ENCODE data around the gene BIRC7.
"Not testable (repeated sequence)": the region's sequence is repeated elsewhere in the genome, so short reads cannot be mapped to it uniquely, and the experiment has no call there.

Gene BIRC7

DNA sequence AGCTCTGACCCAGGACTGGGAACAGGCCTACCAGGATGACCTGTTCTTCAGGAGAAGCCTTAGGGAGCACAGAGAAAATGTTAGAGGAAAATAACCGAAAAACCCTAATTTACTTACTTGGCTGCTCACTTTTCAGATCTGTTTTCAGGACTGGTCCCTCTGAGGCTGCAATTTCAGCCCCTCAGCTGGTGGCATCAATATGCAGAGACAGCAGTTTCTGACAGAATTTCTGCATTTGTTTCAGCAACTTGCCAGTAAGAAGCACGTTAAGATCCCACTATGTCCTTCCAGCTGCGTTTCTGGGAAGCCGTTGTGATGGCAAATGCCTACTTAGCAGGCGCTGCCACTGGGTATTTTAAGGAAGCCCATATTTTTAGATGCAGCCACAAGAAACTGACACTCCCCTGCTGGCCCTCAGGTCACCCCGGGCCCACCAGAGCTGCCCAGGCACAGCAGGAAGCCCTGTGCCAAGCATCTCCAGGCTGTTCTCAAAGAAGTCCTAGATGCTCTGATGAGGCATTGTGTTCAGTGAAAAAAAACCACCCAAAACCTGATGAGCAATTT, 27.3 kb upstream of the BIRC7 start:
- DNase-seq: no peak

DNA sequence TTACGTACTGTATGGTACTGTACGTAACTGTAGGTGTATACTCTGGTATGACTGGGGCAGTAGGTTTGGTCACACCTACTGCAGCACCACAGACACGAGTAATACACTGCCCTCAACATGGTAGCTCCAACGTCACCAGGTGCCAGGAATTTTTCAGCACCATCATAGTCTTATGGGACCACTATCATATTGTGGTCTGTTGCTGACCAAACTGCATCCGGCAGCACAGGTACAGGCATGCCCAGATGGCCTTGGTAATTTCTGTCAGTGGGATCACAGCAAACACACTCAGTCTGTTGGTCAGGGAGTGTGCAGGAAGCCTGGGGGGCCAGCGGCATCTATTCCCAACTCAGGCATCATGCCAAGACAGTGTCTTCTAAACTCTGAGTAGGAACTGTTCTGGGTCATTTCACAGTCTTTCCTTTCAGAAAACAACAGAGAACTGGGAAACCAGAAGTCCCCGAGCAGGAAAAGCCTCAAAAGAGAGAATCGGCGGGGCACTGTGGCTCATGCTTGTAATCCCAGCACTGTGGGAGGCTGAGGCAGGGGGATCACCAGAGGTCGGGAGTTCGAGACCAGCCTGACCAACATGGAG, 25.6 kb upstream of the BIRC7 start:
- DNase-seq: no peak

DNA sequence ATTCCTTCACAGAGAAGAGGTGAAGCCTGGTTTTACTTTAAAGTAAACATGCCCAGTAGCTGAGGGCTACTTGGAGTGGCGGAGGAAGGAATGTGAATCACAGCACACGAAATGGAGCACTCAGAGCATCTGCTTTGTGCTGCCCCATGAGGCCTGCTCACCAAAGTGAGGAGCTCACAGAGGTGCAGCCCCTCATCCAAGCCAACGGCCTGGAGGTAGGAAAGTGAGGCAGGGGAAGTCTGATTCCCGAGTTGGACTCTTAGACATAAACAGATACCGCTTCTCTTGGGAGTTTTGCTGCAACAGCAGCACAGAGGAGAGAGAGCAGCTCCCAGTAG, 23.3 kb upstream of the BIRC7 start:
- no peak for DNase-seq

DNA sequence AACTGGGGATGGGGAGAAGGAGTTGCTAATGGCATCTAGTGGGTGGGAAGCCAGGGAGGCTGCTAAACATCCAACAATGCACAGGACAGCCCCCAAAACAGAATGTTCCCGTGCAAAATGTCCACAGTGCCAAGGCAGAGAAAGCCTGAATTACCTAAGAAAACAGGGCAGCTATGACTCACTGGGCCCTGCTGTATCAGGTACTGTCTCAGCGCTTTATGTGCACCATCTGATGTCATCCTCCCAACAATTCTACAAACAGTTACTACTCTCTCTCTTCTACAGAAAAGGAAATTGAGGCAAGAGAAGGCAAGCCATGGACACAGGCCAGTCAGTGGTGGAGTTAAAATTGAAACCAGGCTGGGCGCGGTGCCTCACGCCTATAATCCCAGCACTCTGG, 22.9 kb upstream of the BIRC7 start:
- no peak for DNase-seq

DNA sequence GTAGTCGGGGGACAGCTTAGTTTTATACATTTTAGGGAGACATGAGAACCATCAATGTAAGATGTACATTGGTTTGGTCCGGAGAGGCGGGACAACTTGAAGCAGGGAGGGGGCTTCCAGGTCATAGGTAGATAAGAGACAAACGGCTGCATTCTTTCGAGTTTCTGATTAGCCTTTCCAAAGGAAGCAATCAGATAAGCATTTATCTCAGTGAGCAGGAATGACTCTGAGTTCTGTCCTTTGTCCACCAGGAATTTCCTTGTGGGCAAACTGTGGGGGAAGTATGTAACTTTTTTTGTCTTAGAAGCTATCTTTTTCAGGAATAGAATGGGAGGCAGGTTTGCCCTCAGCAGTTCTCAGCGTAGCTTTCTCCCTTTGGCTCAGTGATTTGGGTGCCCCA, 21.2 kb upstream of the BIRC7 start:
- DNase-seq: no peak

DNA sequence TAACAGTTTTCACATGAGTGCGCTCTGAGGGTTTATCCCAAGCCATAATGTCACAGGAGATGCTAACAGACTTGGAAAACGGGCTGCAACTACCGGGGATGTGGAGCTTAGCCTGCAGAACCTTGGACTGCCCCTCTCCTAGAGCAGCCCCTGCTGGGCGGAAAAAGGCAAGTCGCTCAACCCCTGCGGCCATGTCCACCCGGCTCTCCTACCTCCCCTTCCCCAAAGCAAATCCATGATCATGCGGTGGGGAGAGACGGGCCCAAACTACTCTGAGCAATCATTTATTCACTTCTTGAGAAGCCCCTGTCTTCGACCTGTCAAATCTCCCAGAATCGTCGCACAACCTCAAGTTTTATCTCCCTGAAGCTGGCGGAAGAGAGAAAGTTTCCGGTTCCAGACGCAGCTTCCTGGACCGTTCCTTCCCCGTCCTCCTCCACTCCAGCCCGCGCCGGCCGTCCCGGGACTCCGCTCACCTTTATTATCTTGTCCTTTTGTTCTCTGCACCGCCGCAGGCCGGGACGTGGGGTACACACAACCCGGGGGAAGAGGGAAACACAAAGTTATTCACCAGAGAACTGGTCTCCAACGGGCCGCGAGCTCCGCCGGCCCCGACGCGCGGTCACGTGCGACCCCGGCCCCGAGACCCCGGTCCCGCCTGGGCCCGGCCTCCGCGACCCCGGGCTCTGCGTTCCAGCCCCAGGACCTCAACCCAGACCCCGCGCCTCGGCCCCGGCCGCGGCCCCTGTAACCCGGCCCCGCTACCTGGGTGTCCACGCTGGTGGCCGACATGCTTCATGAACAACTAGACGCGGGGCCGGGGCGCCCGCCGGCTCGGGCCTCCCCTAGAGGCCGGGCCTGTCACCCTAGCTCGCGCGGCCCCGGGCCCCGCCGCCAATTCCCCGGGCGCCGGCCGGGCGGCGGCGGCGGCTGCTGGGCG, 20.3 kb upstream of the BIRC7 start:
- no peak for DNase-seq

DNA sequence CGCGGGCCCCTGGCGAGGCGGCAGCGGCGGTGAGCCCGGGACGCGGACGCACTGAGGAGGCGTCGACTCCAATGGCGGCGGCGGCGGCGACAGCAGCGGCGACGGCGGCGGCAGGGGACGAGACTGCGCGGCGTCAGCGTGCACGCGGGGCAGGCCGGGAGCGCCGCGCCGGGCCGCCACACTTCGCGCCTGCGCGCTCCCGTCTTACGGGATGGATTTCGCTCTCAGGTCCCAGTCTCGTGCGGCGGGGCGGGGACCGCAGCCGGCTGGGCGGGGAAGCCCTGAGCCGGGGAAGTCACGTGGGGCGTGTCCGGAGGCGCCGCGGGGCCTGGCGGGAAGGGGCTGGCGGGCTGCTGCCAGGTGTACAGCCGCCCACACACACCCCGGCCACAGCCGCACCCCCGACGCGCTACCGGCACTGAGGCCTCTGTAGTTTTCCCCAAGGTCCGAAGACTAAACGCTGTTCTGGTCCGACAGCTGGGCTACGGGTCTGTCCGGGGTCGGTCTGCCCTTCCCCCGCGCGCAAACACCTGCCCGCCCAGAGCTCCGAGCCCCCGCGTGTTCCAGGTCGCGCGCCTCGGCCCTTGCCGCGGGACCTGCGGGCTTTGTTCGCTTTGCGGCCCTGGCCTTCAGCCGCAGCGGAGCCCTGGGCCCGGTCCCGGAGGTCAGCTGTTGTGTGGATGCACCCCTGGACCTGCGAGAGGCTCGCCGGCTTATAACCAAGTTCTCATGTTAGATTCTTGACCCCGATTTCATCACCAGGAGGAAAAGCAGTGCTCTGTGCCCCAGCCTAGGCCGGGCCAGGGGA, 19.5 kb upstream of the BIRC7 start, which contains the start of gene YTHDF1:
YTHDF1 (minus strand) TSS at position 91 of the 808 bp plus-strand sequence. CDS start 239 bp downstream, outside the sequence.
- peak; percentile 93 to 95 for DNase-seq

DNA sequence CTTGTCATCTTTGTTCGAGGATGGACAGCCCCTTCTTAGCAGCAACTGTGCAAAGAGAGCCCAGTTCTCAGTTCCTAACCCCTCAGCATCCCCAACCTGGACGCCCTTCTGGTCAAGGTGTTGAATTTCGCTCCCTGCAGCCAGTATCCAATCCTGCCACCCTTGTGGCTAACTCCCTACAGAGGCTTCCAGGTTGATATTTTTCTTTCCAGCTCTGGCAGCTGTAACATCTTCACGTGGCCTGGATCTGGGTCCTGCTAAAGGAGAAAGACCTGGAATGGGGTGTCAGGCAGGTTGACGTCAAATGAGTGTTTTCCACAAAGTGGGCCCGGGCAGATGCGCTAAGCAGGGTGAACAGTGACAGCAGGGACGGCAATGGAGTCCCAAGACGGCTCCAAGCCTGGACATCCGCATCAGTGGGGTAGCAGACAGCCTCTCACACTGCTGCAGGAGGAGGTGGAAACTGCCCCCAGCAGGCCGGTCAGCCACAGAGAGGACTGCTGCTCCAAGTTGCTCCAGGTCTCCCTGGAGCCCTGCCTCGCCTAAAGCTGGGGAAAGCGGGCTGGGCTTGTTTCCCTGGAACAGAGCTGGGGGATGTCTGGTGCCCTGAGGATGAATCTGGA, 18.7 kb upstream of the BIRC7 start:
- no peak for DNase-seq

DNA sequence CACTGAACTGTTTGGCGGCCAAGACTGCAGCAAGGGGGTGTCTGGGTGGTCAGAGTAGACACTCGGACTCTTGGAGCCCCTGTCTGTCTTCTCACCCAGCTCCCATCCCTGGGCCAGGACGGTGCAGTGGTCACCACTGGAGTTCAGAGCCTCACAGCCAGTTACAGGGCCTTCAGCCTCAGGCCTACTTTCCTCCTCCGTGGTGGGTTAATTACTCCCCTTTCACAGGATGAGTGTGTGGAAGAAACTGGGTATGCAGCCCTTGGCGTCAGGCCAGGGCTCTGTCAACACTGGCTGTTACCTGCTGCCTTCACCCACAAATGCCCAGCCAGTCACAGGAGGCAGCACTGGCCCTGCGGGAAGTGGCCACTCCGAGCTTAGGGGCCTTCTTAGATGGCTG, 18.0 kb upstream of the BIRC7 start:
- DNase-seq: no peak

DNA sequence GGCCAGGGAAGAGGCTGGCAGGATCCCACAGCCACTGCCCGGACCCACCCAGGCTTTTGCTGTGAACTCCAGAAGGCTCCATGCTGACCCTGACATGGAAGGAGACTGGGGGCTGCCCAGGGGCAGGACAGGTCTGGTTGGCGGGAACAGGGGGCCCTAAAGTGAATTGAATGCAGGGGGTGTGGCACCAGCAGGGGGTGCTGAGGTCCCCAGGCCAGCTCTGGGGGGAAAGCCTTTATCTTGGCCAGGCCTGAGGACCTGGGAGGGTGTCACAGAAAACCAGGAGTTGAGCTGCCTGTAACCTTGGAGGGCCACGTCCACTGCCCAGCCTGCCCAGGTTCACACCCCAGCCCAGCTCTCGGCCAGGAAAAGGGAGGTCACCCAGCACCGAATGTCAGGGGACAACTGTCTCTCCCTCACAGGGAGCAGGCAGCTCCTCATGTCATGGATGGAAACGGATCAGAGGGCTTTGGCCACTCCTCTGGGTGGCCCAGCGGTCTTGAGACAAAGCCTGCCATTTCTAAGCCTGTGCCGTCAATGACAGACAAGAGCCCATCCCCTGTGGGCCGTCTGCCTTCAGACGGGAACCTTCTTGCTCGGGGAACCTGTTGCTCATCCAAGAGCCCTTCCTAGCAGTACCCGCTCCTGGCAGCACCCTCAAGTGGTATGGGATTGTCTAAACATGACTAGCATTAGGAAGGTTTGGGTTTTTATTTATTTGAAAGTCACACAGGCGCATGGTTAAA, 16.8 kb upstream of the BIRC7 start:
- DNase-seq: no peak

DNA sequence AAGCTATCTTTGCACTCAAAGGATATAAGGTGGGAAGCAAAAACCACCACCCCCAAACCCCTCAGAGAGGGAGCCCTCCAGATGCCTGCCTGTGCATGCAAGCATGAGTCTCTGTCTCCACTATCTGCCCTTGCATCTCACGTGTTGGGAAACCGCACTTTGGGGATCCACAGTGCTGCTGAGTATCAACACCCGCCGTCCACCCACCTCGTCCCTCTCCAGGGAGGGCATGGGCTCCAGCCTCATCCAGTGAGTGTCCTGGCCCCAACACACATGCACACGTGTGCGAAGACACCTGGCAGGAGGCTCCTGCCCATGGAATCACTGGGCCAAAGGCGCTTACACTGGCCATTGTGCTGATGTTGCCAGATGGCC, 16.3 kb upstream of the BIRC7 start:
- DNase-seq: no peak

DNA sequence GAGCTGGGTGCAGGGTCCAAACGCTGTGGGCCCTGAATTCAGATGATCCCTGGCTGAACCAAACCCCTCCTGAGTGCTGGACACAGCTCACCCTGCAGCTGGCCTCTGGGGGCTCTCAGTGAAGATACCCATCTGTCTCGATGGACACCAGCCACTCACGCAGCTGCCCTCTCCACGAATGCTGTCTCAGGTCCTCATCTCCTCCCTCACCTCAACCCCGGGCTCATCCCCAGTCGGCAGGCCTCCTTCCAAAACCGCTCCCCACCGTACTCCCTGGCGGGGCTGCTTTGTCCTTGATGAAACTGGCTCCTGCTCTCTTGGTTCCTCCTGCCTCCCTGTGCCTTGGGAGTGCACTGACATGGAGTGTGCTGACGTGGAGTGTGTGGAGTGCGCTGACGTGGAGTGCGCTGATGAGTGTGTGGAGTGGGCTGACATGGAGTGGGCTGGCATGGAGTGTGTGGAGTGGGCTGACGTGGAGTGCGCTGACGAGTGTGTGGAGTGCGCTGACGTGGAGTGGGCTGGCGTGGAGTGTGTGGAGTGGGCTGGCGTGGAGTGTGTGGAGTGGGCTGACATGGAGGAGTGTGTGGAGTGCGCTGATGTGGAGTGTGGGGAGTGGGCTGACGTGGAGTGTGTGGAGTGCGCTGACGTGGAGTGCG, 15.7 kb upstream of the BIRC7 start:
- DNase-seq: no peak

DNA sequence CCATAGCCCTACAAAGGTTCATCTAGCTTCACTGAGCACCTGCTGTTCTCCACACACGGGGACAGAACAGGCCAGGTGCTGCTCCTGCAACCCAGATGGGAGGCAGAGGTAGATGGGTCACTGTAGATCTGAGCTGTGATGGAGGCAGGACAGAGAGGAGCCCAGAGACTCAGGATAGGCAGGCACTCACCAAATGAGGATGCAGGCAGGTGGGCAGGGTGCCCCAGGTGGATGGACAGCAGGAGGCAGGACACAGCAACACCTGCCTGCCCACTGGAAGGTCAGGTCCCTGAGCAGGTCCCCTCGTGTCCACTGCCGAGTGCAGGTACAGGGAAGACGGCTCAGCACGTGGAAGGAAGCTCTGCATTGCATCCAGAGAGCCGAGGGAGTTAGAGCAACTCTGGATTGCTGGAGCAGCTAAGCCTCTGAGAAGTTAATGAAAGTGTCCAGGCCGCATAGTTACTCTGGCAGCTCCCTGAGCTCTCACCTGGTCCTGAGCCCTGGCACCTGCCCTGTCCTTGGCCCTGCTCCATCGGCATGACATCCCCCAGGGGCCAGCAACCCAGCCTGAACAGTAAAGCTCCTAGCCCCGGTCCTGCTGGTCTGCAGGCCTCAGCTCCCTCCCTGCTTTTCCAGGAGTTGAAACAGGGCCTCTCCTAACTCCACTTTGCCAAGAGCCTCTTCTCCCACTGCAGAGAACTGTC, 14.9 kb upstream of the BIRC7 start:
- no peak for DNase-seq

DNA sequence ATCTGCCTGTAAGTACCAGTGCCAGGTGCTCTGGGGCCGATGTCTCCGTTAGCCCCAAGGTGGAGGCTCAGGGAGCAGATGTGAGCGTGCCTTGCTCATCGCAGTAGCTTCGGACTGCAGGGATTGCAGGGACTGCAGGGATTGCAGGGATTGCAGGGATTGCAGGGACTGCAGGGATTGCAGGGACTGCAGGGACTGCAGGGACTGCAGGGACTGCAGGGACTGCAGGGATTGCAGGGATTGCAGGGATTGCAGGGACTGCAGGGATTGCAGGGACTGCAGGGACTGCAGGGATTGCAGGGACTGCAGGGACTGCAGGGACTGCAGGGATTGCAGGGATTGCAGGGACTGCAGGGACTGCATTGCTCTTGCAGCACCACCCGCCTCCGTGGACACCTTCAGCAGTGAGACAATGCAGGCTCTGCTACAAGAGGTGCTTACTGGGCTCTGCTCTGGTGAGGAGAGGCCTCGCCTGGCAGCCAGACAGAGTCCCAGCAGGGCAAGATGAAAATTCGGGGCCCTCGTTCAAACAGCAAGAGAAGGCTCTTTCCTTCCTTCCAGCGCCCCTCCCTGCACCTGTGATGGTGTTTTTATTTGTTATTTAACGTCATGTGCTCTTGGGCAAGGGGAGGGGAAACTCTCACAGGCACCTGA, 14.2 kb upstream of the BIRC7 start:
- DNase-seq: not testable (repeated sequence)

DNA sequence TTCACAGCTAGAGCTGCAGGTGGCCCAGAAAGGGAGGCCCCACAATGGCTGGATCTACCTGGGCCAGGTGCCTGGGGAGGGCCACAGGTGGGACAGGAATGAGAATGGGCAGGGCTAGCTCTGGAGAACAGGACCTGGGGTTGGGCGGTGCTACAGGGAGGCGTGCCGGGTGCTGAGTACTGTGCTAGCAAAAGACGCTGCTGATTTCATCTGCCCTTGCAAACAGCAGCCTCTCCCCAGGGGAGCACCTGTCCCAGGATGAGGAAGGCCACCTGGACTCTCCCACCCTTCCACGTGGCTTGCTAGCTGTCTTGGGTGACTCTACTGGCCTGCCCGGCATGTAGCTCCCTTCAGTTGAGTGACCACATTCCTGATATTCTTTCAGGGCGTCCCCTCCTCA, 13.2 kb upstream of the BIRC7 start:
- no peak for DNase-seq

DNA sequence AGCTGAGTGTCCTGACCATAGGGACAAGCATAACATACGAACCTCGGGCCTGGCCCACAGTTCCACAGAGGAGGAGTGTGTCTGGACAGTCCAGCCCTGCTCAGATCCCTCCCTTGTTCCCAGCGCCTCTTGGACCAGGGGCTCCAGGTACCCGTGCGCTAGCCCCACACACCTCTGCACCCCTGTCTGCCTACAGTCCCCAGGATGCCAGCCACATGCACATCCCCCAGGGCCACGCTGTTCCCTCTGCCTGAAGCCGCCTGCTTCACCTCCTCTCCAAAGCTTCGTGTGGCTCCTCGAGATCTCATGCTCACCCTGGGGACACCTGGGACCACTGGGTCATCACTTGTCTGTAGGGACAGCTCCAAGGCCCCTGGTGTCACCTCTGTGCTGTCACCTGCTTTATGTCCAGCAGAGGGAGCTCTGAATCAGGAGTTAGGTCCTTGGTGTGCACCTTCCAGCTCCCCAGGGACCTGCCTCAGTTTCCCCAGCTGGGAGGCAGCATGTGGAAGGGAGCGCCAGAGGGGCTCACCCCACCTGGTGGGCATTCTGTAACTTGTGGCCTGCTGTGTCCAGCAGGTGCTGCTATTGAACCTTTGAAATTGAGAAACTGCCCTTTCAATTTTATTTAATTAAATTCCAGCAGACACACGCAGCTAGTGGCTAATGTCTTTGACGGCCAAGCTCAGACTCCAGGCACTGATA, 12.4 kb upstream of the BIRC7 start:
- peak in 1 of 2 donors; percentile 15 for DNase-seq

DNA sequence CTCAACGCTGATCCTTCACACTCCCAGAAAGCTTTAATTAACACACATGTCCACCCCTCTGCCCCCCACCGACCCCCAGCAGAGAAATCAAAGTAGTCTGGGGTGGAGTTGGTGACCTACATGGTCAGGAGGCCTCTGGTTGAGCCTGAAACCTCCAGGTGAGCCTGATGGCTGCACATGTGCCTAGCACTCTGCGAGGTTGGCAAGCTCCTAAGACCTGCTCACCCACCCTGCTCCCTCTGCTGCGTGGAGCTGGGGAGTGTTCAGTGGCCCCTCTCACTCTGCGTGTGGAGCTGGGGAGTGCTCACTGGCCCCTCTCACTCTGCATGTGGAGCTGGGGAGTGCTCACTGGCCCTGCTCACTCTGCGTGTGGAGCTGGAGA, 11.9 kb upstream of the BIRC7 start:
- no peak for DNase-seq

DNA sequence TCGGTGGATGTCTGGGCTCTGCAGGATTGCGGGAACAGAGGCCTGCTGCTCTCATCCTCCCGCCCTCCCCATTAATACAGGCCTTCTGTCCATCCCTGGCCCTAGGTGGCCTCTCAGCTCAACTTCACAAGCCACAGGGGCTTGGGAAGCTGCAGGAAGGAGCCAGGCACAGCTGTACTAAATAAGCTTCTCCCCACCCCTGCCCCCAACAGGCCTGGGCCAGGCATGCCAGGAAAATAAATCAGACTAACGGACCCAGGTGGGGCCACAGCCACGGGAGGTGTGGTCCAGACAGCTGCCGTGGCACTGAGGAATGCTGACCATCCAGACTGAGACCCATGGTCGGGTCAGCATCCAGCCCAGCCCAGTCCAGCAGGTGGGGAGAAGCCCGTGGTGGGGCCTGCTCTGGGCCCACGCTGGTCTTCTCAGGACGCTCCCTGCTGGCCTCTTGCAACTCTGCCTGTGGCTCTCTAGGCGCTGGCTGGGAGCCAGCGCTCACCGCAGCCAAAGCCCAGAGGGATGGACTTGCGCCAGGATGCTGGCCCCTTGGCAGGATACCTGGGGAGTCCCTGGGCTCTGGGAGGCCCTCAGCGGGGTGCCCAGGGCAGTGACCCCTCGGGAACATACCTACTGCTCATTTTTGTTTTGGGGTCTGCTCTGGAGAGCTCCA, 11.2 kb upstream of the BIRC7 start:
- DNase-seq: no peak

DNA sequence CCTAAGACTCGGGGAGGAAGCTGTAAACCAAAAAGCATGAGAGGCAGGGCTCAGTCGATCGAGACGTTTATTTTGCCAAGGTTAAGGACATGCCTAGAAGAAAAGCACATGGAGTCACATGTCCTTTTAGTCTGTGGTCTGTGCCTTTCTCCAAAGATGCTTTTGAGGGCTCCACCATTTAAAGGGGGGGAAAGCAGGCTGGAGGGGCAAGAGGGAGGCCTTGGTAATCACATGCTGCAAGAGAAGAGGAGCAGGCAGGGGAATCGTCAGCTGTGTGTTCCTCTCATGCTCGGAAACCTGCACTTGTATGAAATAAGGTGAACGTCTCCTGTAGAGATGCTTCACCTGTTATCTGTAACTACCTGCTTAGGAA, 10.6 kb upstream of the BIRC7 start:
- no peak for DNase-seq
